Ectodermal cell (in vitro differentiated cells): ENCODE data around the gene TUB.

Experiments
- H3K27ac ChIP-seq: 2 replicates; pipeline ENCODE4 v1.7.0; 2013; ENCODE audit warnings: mild to moderate bottlenecking, low read depth, low read length; ENCODE audit not compliant: insufficient read depth, poor library complexity, severe bottlenecking
- H3K27me3 ChIP-seq: 2 replicates; pipeline ENCODE4 v1.7.0; 2013; ENCODE audit warnings: mild to moderate bottlenecking, low read length; ENCODE audit not compliant: insufficient read depth, control insufficient read depth, poor library complexity, severe bottlenecking
- H3K36me3 ChIP-seq: one replicate; pipeline ENCODE4 v1.7.0; 2013; ENCODE audit warnings: low read length; ENCODE audit not compliant: control insufficient read depth, insufficient read depth
- H3K4me1 ChIP-seq: one replicate; pipeline ENCODE4 v1.7.0; 2013; ENCODE audit warnings: low read length; ENCODE audit not compliant: control insufficient read depth, insufficient read depth
- H3K4me3 ChIP-seq: 2 replicates; pipeline ENCODE4 v1.7.0; 2013; ENCODE audit warnings: low read depth, low read length, control low read depth; ENCODE audit not compliant: insufficient read depth
- H3K9me3 ChIP-seq: 2 replicates; pipeline ENCODE4 v1.7.0; 2013; ENCODE audit warnings: mild to moderate bottlenecking, low read length, moderate library complexity; ENCODE audit not compliant: control insufficient read depth
- WGBS, 2 experiments: methylation state at CpG; one replicate each; pipeline ENCODE4 v1.1.7; 2013; ENCODE audit warnings: missing lambda C conversion rate in 2 of 2; 5-methylcytosine and 5-hydroxymethylcytosine counted together

The TUB gene

GRCh38 chr11:8045839-8046238, 35.2 kb upstream of the TUB start:
- no peaks in the 10 kb centered on the region for H3K27me3 ChIP-seq
- no peaks in the 10 kb centered on the region for H3K4me1 ChIP-seq
- no peak overlapping the region for H3K4me3 ChIP-seq
- H3K27ac ChIP-seq = no peak overlapping the region
- 68 to 73% methylated on average over 4 of the region's 4 CpGs for WGBS, 2 experiments
- no peaks in the 10 kb centered on the region for H3K9me3 ChIP-seq
- no peaks in the 10 kb centered on the region for H3K36me3 ChIP-seq

DNA sequence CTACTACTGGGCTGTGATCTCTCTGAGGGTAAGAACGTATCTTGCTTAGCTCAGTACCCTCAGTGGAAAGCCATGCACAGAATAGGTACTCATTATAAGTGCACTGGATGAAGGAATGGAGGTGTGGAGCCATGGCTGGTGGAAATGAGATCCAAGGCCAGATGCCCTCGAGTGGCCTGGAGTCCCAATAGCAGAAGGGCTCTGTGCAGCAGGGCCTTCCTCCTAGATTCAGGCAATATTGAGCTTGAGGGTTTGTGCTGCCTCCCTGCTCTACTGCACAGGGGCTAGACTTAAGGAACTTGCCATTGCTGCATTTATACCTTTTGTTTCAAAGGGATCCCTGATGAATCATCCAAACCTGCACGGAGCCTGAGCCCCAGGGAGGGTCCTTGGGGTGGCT, 33.6 kb upstream of the TUB start:
- Histone ChIP-seq H3K27ac (no peak overlapping the region), H3K4me3 (no peak overlapping the region), H3K9me3 (no peaks in the 10 kb centered on the region), H3K27me3 (no peaks in the 10 kb centered on the region), H3K36me3 (no peaks in the 10 kb centered on the region), H3K4me1 (no peaks in the 10 kb centered on the region)
- 76 to 85% methylated on average over 3 of the region's 3 CpGs for WGBS, 2 experiments

DNA sequence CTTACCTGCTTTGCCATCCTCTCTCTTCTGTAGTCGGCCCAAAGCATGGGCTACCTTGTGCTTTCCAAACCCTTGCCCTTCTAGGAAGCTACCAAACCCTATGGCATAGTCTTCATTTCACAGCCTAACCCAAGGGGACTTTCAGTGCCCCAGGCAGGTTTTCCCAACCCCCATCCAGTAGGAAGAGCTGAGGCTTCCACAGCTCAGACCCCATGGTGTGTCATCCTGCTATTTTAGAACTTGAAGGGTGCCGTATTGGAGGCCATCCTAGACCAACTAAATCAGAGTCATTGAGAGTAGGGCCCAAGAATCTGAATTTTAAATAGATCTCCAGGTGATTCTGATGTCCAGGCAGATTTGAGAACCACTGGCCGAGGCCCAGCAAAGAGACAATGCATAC, 31.9 kb upstream of the TUB start:
- 88 to 91% methylated on average over 3 of the region's 3 CpGs for WGBS, 2 experiments
- H3K4me1 ChIP-seq = no peaks in the 10 kb centered on the region
- no peaks in the 10 kb centered on the region for H3K27me3 ChIP-seq
- no peak overlapping the region for H3K4me3 ChIP-seq
- no peak overlapping the region for H3K27ac ChIP-seq
- H3K36me3 ChIP-seq = no peaks in the 10 kb centered on the region
- H3K9me3 ChIP-seq = no peaks in the 10 kb centered on the region

DNA sequence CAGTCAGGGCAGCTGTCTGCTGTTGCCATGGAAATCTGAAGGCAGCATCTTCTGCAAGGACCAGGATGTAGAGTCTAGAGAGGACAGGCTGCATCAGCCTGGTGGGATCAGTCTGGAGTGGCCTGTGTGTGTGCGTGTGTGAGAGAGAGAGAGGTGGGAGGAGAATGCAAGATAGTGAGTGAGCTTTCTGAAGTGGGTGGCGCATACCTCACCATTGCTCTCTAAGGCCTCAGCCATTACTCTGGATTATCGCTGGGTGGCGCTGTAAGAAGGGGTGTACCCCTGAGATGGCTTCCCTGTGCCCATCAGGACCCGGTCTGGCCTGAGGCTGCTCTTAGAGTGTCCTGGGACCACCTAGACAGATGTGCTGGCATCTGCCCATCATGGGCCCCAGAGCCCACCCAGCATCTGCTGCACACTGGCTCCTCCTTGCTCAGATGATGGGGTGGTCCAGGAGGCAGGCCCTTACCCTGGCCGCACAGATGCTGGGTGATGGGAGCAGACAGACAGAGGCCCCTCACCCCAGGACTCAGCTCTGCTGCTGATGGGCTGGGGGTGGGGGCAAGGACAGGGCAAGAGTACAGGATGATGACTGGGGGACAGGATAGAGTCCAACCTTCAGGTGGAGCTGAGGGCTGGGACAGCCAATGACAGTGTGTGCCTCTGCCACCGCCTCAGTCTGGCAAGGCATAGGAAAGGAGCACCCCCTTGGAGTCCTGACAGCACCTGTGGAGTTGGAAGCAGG, 25.7 kb upstream of the TUB start:
- Histone ChIP-seq H3K27ac (no peak overlapping the region), H3K27me3 (no peaks in the 10 kb centered on the region), H3K36me3 (no peaks in the 10 kb centered on the region), H3K4me3 (no peak overlapping the region), H3K4me1 (peaks cover 4% of the 10 kb centered on the region), H3K9me3 (no peaks in the 10 kb centered on the region)
- WGBS, 2 experiments = 71 to 80% methylated on average over 7 of the region's 7 CpGs

DNA sequence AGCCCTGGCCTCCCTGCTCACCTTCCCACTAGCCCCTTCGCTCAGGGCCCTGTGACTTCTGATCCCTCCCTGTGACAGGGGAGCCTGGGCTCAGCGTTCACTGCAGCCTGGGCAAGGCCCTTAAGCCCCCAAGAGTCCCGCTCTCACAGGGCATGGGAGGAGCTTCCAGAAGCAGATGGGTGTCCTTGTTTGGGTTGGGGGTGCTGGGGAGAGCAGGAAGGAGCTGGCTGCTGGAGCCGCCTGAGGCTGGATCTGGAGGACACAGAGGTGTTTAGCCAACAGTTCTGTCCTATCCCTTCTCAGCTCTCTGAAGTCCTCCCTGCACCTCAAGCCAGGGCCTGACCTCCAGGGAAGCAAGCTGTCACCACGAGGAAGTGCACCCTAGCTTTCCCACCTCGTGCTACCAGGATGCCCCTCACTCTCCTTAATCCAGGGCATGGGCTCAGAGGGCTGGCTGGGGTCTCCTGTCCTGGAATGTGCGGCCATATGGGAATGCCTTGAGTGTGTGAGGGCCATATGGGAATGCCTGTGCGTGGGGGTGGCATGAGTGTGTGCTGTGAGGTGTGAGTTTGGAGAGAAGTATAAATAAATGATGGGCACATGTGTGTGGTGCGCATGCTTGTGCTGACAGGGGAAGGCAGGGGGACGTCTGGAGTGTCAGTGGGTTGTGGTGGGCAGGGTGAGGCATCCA, 25.0 kb upstream of the TUB start:
- no peak overlapping the region for H3K4me3 ChIP-seq
- 91 to 92% methylated on average over 10 of the region's 10 CpGs for WGBS, 2 experiments
- H3K36me3 ChIP-seq = no peaks in the 10 kb centered on the region
- no peak overlapping the region for H3K27ac ChIP-seq
- no peaks in the 10 kb centered on the region for H3K27me3 ChIP-seq
- H3K4me1 ChIP-seq = peaks cover 4% of the 10 kb centered on the region
- no peaks in the 10 kb centered on the region for H3K9me3 ChIP-seq

DNA sequence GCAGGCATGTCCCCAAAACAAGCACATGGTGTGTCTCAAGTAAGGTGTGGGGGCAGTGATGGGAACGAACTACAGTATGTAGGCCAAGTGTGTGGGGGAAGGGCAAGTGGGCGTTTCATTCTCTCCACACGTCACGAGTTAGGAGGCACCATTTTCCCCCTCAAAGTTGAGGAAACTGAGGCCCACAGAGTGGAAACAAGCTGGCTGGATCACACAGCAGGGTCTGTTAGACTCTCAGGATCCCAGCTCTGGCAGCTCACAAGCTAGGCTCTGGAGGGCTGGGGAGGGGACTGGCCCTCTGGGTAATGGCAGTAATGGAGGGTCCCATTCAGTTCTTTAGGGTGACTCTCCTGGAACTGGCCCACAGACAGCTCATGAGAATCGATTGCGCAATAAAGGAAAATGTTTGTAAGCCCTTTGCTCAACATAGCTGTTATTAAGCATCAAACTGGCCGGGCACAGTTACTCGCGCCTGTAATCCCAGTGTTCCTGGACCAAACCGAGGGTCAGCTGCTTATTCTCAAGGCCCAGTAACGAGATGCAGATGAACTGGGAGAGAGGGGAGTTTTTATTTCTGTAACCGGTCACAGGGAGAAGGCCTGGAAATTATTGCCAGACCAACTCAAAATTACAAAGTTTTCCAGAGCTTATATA, 24.1 kb upstream of the TUB start:
- no peaks in the 10 kb centered on the region for H3K27me3 ChIP-seq
- H3K27ac ChIP-seq = no peak overlapping the region
- WGBS, 2 experiments = 91 to 92% methylated on average over 11 to 12 of the region's 12 CpGs

DNA sequence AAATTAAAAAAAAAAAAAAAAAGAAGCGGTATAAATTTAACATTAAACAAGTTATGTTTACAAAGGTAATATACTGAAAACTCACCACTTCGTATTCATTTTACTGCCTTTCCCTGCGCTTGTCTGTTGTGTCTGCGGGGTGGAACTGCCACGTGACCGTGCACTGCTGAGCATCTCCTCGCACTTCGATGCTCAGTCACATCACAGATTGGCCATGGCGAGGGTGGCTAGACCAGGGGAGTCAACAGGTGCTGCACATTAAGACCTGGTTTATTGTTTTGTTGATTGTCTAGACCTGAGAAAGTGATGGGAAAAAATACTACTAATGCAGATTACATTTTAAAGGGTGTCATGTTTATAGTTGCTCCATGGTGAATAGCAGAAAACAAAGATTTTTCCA, 22.8 kb upstream of the TUB start:
- WGBS, 2 experiments = 97 to 98% methylated on average over 8 of the region's 9 CpGs
- H3K36me3 ChIP-seq = no peaks in the 10 kb centered on the region
- H3K27me3 ChIP-seq = no peaks in the 10 kb centered on the region
- H3K4me3 ChIP-seq = no peak overlapping the region
- no peak overlapping the region for H3K27ac ChIP-seq
- H3K4me1 ChIP-seq = peaks cover 4% of the 10 kb centered on the region
- no peaks in the 10 kb centered on the region for H3K9me3 ChIP-seq

More for the DNA sequence above, 24.1 kb upstream of the TUB start:
- no peak overlapping the region for H3K4me3 ChIP-seq
- no peaks in the 10 kb centered on the region for H3K36me3 ChIP-seq
- H3K9me3 ChIP-seq = no peaks in the 10 kb centered on the region
- H3K4me1 ChIP-seq = peaks cover 4% of the 10 kb centered on the region

GRCh38 chr11:8059030-8059429, 22.0 kb upstream of the TUB start:
- Histone ChIP-seq H3K27me3 (no peaks in the 10 kb centered on the region), H3K27ac (no peak overlapping the region), H3K36me3 (no peaks in the 10 kb centered on the region), H3K4me1 (peaks cover 4% of the 10 kb centered on the region), H3K9me3 (no peaks in the 10 kb centered on the region), H3K4me3 (no peak overlapping the region)
- WGBS, 2 experiments = 89% methylated on average over 8 of the region's 8 CpGs

DNA sequence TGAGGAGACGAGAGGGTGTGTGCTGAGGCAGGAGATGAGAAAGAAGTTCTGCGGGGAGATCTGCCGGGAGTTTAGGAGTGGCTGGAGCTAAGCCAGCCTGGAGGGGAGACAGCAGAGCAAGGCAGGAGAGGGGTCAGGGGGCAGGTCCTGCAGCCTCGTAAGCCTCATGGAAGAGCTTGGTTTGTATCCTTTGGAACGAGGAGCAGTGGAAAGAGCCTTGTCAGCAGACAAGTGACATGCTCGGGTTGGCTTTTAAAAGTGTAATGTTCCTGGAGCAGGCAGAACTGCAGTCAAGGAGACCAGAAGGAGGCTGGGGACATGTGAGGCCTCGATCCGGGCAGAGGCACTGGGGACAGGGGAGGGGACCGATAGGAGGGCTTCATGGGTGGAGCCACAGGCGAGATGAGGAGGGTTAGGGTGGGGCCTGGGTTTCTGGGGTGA, 21.4 kb upstream of the TUB start:
- 70 to 71% methylated on average over 10 of the region's 10 CpGs for WGBS, 2 experiments
- H3K36me3 ChIP-seq = no peaks in the 10 kb centered on the region
- no peak overlapping the region for H3K27ac ChIP-seq
- H3K4me1 ChIP-seq = peaks cover 4% of the 10 kb centered on the region
- H3K4me3 ChIP-seq = no peak overlapping the region
- H3K27me3 ChIP-seq = no peaks in the 10 kb centered on the region
- no peaks in the 10 kb centered on the region for H3K9me3 ChIP-seq

- Histone ChIP-seq H3K36me3 (no peaks in the 10 kb centered on the region), H3K27ac (no peak overlapping the region), H3K27me3 (no peaks in the 10 kb centered on the region), H3K4me3 (no peak overlapping the region), H3K9me3 (no peaks in the 10 kb centered on the region), H3K4me1 (peaks cover 4% of the 10 kb centered on the region)
- 92 to 93% methylated on average over 3 of the region's 3 CpGs for whole genome bisulfite sequencing, 2 experiments
Observed at GRCh38 chr11:8060146-8060719, 20.8 kb upstream of the TUB start.
